ENCODE results near the gene IQCC. TPM values are rescaled to one million over a fixed set of nuclear protein-coding genes. Genes with fewer than 3 reads are reported as not detected.
A peak's percentile ranks its signal among the peaks of the same experiment; 100 is the strongest.

IQCC gene
- total RNA-seq, 2 donors from 2014 or later, result 1.4 TPM; not detected in 1

- H3K27ac ChIP-seq, result peak overlapping the region in 1 of 2 donors; percentile 40
- ATAC-seq (ENCODE audit: insufficient number of reproducible peaks, low FRiP score, low read depth), result no peak
Measured at GRCh38 chr1:32199043-32199716, 6.3 kb upstream of the IQCC start.

GRCh38 chr1:32199717-32200072, 5.8 kb upstream of the IQCC start:
- no peak for DNase-seq (ENCODE audit: low spot score)
- no peak for ATAC-seq (ENCODE audit: insufficient number of reproducible peaks, low FRiP score, low read depth)
- H3K4me1 ChIP-seq (ENCODE audit: control insufficient read depth in 1 of 2, low read depth in 2 of 2), result peaks cover 15 to 27% of the 10 kb centered on the region in 2 donors
- no peaks in the 10 kb centered on the region for H3K27me3 ChIP-seq (replicated peaks; ENCODE audit: insufficient read depth)
- H3K36me3 ChIP-seq, result peaks cover 20% of the 10 kb centered on the region
- H3K4me3 ChIP-seq, result peak overlapping the region; percentile 85
- peak overlapping the region; percentile 40 to 53 for H3K27ac ChIP-seq
- TF ChIP-seq CTCF (IDR thresholded peaks at IDR 0.05), result no peak
- H3K9me3 ChIP-seq, result no peaks in the 10 kb centered on the region

More at GRCh38 chr1:32199043-32199716, 6.3 kb upstream of the IQCC start:
- H3K27me3 ChIP-seq (replicated peaks; ENCODE audit: insufficient read depth), result no peaks in the 10 kb centered on the region
- H3K9me3 ChIP-seq, result no peaks in the 10 kb centered on the region
- H3K36me3 ChIP-seq, result peaks cover 25% of the 10 kb centered on the region
- no peak for DNase-seq (ENCODE audit: low spot score)
- no peak overlapping the region for H3K4me3 ChIP-seq
- H3K4me1 ChIP-seq (ENCODE audit: control insufficient read depth in 1 of 2, low read depth in 2 of 2), result peaks cover 15 to 26% of the 10 kb centered on the region in 2 donors
- TF ChIP-seq CTCF (IDR thresholded peaks at IDR 0.05), result no peak

- peaks cover 14% of the 10 kb centered on the region for H3K36me3 ChIP-seq
- DNase-seq (ENCODE audit: low spot score) (no peak), ATAC-seq (ENCODE audit: insufficient number of reproducible peaks, low FRiP score, low read depth) (no peak)
- peak within 1 kb of the TSS; percentile 40 to 53 for H3K27ac ChIP-seq
- peak within 1 kb of the TSS; percentile 85 for H3K4me3 ChIP-seq
- no peaks in the 10 kb centered on the region for H3K27me3 ChIP-seq (replicated peaks; ENCODE audit: insufficient read depth)
- TF ChIP-seq CTCF (IDR thresholded peaks at IDR 0.05), result no peak
- no peaks in the 10 kb centered on the region for H3K9me3 ChIP-seq
- H3K4me1 ChIP-seq (ENCODE audit: control insufficient read depth in 1 of 2, low read depth in 2 of 2), result peaks cover 15 to 33% of the 10 kb centered on the region in 2 donors
Measured at GRCh38 chr1:32200226-32201010, 5.1 kb upstream of the IQCC start, which contains the start of gene CCDC28B. Gene CCDC28B, plus strand, starts transcription at chr1:32200595. Its CDS starts 1,341 bp downstream, at chr1:32201936.

- Histone ChIP-seq H3K27me3 (replicated peaks; ENCODE audit: insufficient read depth) (no peaks in the 10 kb centered on the region), H3K27ac (peak overlapping the region; percentile 23 to 53), H3K4me1 (ENCODE audit: control insufficient read depth in 1 of 2, low read depth in 2 of 2) (peaks cover 20 to 38% of the 10 kb centered on the region in 2 donors), H3K36me3 (peaks cover 8% of the 10 kb centered on the region), H3K4me3 (peak overlapping the region; percentile 85), H3K9me3 (no peaks in the 10 kb centered on the region)
- ATAC-seq (ENCODE audit: insufficient number of reproducible peaks, low FRiP score, low read depth) (peak; percentile 34), DNase-seq (ENCODE audit: low spot score) (no peak)
- no peak for TF ChIP-seq CTCF (IDR thresholded peaks at IDR 0.05)
Measured at GRCh38 chr1:32201011-32201855, 4.2 kb upstream of the IQCC start.

Measured in thoracic aorta (tissue), 2 donors.